GM12891 (cell line): ENCODE data around the gene ABHD6.

Source experiments
- PAX5 ChIP-seq: IDR thresholded peaks from 2 replicates; pipeline ENCODE4 v1.6.1; 2011; ENCODE audit warnings: low read length, moderate library complexity, mild to moderate bottlenecking; ENCODE audit not compliant: insufficient read depth, severe bottlenecking
- POLR2A ChIP-seq: IDR thresholded peaks from 2 replicates; pipeline ENCODE4 v1.6.1; 2011; ENCODE audit warnings: low read depth, low read length, control low read depth
- POLR2AphosphoS5 ChIP-seq: IDR thresholded peaks from 2 replicates; pipeline ENCODE4 v1.6.1; 2011; ENCODE audit warnings: low read depth, low read length, control low read depth
- POU2F2 ChIP-seq: IDR thresholded peaks from 2 replicates; pipeline ENCODE4 v1.6.1; 2011; ENCODE audit warnings: low read depth, mild to moderate bottlenecking, control low read depth, low read length, moderate library complexity
- SPI1 ChIP-seq: IDR thresholded peaks from 2 replicates; pipeline ENCODE4 v1.6.1; 2011; ENCODE audit warnings: low read depth, low read length, control low read depth
- TAF1 ChIP-seq: IDR thresholded peaks from 2 replicates; pipeline ENCODE4 v1.6.1; 2011; ENCODE audit warnings: low read depth, low read length, control low read depth

DNA sequence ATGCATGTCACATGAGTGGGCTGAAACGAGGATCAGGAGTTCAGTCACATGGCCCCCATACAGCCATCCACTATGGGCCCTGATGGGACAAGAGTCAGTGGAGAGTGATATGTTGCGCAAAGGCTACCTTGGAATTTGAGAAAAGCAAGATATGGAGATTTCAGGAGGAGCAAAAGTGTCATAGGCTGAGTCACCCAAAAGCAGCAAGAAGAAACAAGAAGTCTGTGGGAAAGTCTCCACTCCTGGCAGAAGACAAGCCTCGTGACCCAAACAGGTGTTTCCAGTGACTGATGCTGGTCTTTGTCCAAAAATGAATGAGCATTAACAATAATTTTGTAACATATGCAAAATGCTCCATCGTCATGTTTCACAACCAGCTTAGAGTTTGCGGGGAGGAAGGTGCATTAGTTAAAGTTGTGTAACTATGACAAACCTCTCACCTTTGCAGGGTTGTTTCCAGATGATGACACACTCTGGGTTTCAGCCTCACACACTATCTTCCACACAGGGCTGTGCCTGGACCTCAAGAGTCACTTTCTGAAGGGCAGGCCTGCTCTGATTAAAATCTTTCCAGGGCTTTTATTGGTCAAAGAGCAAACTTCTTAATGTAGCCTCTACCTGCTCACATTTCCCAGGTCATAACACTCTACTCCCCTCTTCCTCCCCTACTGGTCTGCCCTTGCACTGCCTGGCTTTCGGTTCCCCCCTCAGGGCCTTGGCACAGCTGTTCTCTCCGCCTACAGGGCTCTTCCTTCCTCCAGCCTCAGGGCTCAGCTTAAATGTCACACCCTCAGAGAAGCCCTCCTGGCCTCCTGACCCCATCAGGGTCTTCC, 22.9 kb upstream of the ABHD6 start:
- no peak for TF ChIP-seq PAX5
- 0 out of 2 replicates have a peak, but pooled peaks have one; percentile 25 for TF ChIP-seq POLR2A
- TF ChIP-seq POLR2AphosphoS5: peak; percentile 29; the same call in 1 of the 2 replicates
- 0 out of 2 replicates have a peak, but pooled peaks have one; percentile 49 for TF ChIP-seq TAF1
- peak; percentile 89 for TF ChIP-seq POU2F2
- peak; percentile 92 for TF ChIP-seq SPI1
